HG02970 (cell line): ENCODE data around the gene ADGRG6.
"Not testable (repeated sequence)": the region's sequence is repeated elsewhere in the genome, so short reads cannot be mapped to it uniquely, and the experiment has no call there.

Experiments used
- ATAC-seq: cut with Tn5 transposase; IDR thresholded peaks from one replicate; pipeline ENCODE4 v1.9.1; 2021; ENCODE audit warnings: mild to moderate bottlenecking, moderate library complexity, moderate number of reproducible peaks; ENCODE audit not compliant: unreplicated experiment, low FRiP score

ADGRG6 gene

GRCh38 chr6:142301651-142302391 is at the start of gene ADGRG6:
TSS of gene ADGRG6 (plus strand) at chr6:142302007. CDS start at chr6:142302330, 323 bp downstream.
- peak; percentile 67 for ATAC-seq

GRCh38 chr6:142254513-142254912 is 47.3 kb upstream of the ADGRG6 start:
- no peak for ATAC-seq

- no peak for ATAC-seq
Observed at GRCh38 chr6:142255785-142256184, 46.0 kb upstream of the ADGRG6 start.

DNA sequence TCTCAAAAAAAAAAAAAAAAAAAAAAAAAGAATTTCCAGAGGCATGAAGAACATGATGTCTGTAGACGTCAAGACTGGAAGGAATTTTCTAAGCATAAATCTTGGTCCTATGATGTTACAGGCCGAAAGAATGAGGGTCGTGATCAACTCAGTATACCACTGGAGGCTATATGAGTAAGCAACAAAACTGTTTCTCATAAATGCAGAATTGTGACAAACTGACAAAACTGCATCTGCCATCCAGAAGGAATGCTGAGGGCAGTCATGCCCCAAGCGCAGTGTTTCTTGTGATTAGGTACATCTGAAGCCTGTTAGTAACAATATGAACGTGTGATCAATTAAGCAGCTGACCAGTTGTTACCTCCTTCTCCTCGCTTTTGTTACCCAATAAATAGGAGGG is 43.5 kb upstream of the ADGRG6 start:
- ATAC-seq = no peak

GRCh38 chr6:142258757-142259156 is 43.0 kb upstream of the ADGRG6 start:
- ATAC-seq = no peak

GRCh38 chr6:142260748-142261147 is 41.1 kb upstream of the ADGRG6 start:
- ATAC-seq = no peak

DNA sequence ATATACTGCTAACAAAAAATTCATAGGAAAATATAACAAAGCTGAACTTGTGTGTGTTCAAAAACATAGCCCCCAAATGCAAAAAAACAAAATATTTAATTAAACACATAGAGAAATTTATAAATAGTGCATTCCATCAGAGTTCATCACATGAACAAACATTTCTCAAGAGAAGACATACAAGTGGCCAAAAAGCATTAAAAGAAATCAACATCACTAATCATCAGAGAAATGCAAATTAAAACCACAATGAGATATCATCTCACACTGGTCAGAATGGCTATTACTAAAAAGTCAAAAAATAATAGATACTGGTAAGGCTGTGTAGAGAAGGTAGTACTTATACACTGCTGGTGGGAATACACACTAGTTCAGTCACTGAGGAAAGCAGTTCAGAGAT is 39.6 kb upstream of the ADGRG6 start:
- no peak for ATAC-seq

GRCh38 chr6:142265476-142265875 is 36.3 kb upstream of the ADGRG6 start:
- no peak for ATAC-seq

- ATAC-seq = no peak
Observed at GRCh38 chr6:142266060-142266459, 35.7 kb upstream of the ADGRG6 start.

DNA sequence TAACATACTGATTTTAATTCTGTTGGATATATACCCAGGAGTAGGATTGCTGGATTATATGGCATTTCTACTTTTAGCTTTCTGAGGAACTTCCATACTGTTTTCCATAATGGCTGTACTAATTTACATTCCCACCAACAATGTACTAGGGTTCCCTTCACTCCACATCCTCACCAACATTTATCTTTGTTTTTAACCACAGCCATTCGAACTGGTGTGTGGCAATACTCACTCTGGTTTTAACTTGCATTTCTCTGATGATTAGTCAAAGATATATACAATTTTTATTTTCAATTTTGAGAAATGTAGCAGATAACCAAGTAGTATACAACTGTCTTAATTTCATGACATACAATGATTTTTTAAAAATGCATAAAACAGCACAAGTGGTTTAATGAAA is 30.3 kb upstream of the ADGRG6 start:
- no peak for ATAC-seq

DNA sequence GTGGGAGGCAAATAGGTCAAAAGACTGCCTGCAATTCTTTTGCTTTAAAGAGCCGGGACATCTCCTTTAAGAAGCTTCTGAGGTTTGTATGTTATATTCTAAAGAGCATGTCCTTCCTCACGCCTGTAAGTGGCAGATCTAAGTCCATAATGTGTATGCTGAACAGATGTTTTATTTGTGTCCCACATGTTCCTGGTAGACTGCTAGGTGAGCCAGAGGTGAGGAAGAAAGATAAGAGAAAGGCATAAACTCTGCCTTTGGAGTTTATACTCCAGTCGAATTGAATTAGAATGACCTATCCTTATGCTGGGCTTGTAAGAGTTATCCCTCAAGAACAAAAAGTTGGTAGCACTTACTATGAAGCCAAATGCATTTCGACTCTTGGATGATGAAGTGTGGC is 27.2 kb upstream of the ADGRG6 start:
- no peak for ATAC-seq

GRCh38 chr6:142275236-142276006 is 26.4 kb upstream of the ADGRG6 start:
- no peak for ATAC-seq

GRCh38 chr6:142276256-142276655 is 25.6 kb upstream of the ADGRG6 start:
- no peak for ATAC-seq

- no peak for ATAC-seq
Observed at GRCh38 chr6:142279350-142280180, 22.2 kb upstream of the ADGRG6 start.

DNA sequence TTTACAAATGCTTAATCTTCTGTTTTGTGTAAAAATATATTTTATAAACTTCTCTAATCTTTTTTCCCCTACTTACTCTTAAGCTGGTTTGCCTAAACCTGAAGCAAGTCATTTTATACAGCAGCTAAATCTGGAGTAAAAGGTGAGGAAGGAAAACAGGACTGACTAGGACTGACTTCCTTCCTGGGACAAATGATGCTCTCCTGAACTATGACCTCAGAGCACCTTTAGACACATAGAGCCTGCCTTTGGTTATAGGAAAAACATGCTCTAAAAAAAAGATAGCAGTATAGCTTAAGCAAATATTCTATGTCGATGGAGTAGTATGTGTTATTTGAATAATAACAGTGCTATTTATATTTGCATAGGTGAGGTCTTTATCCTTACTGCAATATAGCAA is 21.5 kb upstream of the ADGRG6 start:
- ATAC-seq = no peak

DNA sequence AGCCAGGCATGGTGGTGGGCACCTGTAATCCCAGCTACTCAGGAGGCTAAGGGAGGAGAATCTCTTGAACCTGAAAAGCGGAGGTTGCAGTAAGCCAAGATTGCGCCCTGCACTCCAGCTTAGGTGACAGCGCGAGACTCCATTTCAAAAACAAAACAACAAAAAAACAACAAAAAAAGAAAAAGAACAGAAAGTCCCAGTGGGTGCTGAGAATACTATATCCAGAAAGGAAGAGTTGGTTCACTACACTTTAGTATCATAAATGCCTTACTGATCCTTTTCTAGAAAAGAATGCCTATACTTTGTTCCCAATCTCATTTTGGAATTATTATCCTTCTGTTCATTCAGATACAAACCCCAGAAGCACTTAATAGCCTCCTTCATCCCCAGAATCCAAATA is 20.9 kb upstream of the ADGRG6 start:
- no peak for ATAC-seq

GRCh38 chr6:142283138-142283537 is 18.7 kb upstream of the ADGRG6 start:
- ATAC-seq = not testable (repeated sequence)

DNA sequence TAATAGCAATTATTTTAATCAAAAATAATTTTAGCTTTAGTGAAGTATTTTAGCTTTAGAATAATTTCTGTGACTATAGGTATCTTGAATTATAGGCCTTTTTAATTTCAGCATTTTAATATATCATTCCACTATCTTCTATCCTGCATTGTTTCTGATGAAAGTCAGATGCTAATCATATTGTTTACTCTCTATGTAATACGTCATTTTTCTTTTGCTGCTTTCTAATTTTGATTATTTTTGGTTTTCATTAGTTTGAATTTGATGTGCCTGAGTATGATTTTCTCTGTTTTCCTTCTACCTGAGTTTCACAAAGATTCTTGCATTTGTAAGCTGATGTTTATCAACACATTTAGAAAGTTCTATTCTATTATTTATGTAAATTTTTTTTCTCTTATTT is 17.4 kb upstream of the ADGRG6 start:
- no peak for ATAC-seq

- no peak for ATAC-seq
Observed at GRCh38 chr6:142285235-142286087, 16.3 kb upstream of the ADGRG6 start.

GRCh38 chr6:142286088-142286409 is 15.8 kb upstream of the ADGRG6 start:
- ATAC-seq = no peak
